Heart right ventricle (tissue), 16 donors: ENCODE measurements around the gene SUN3. TPM values are rescaled to one million over a fixed set of nuclear protein-coding genes. Genes with fewer than 3 reads are reported as not detected.
"Not testable (repeated sequence)": the region's sequence is repeated elsewhere in the genome, so short reads cannot be mapped to it uniquely, and the experiment has no call there.

Source experiments
- ATAC-seq, 8 donors: fragments of 200-7000 bp; cut with Tn5 transposase; one replicate each; pipeline ENCODE4 v1.9.1; 2020; ENCODE audit warnings: mild to moderate bottlenecking in 8 of 8, moderate library complexity in 8 of 8, moderate number of reproducible peaks in 1 of 8
- DNase-seq, 2 donors: peaks; one replicate each; pipeline ENCODE4 v3.0.0-alpha.2; 2020
- H3K27ac ChIP-seq, 10 donors: fragments of 200-600 bp; sonication (generic) in 2 of 10; one replicate each; pipeline versions ENCODE4 v1.5.0 to v1.8.0; 2020 to 2022; ENCODE audit warnings: mild to moderate bottlenecking in 3 of 10
- H3K27me3 ChIP-seq, 7 donors: fragments of 200-600 bp; one replicate each; pipeline ENCODE4 v1.8.0; 2021 to 2022; ENCODE audit warnings: mild to moderate bottlenecking in 2 of 7
- H3K36me3 ChIP-seq, 9 donors: fragments of 200-600 bp; sonication (generic) in 1 of 9; one replicate each; pipeline versions ENCODE4 v1.5.0 to v1.8.0; 2020 to 2022; ENCODE audit warnings: mild to moderate bottlenecking in 2 of 9
- H3K4me1 ChIP-seq, 9 donors: fragments of 200-600 bp; sonication (generic) in 1 of 9; one replicate each; pipeline versions ENCODE4 v1.5.0 to v1.8.0; 2020 to 2022; ENCODE audit warnings: mild to moderate bottlenecking in 4 of 9
- H3K4me3 ChIP-seq, 10 donors: fragments of 200-600 bp; sonication (generic) in 2 of 10; one replicate each; pipeline versions ENCODE4 v1.5.0 to v1.8.0; 2020 to 2022; ENCODE audit warnings: mild to moderate bottlenecking in 7 of 10, moderate library complexity in 2 of 10
- H3K9me3 ChIP-seq, 11 donors: fragments of 200-600 bp in 10 of 11; sonication (generic) in 2 of 11; one replicate each; pipeline versions ENCODE4 v1.5.0 to v1.8.0; 2013 to 2022; ENCODE audit warnings: mild to moderate bottlenecking in 2 of 11, control low read depth in 1 of 11, moderate library complexity in 1 of 11
- CTCF ChIP-seq, 9 donors: fragments of 200-600 bp; sonication (generic) in 2 of 9; IDR thresholded peaks; one replicate each; pipeline versions ENCODE4 v1.5.0 to v1.8.0; 2021 to 2022; ENCODE audit warnings: antibody characterized with exemption in 9 of 9, mild to moderate bottlenecking in 5 of 9, moderate library complexity in 1 of 9
- WGBS, 2 donors: extraction: QIAGEN DNeasy Blood & Tissue Kit; methylation state at CpG; one replicate each; pipeline ENCODE4 v1.1.7; 2013; ENCODE audit warnings: inconsistent platforms in 1 of 2; 5-methylcytosine and 5-hydroxymethylcytosine counted together
- intact Hi-C, 10 donors: fragments of 100-400 bp; cut with DNase I; formaldehyde crosslinking; loops; one replicate each; pipeline versions ENCODE4 v1.11.1 to v1.14.2; 2022
- polyA plus RNA-seq, 2 donors: library from polyadenylated mRNA; stranded (reverse); fragments of 200-250 nt; gene quantifications; one replicate each; pipeline ENCODE4 v1.2.3, GENCODE V29; 2013
- total RNA-seq, 10 donors: library from RNA; stranded (reverse); fragmentation: NEBNext Ultra II Directional in 3 of 10; extraction: Animal tissue kit (Norgen Biotek cat#: 25700) in 3 of 10; gene quantifications; one replicate each; pipeline versions ENCODE4 v1.2.1 to v1.2.4, GENCODE V29; 2021 to 2023
- donor health status: Arrhythmogenic right ventricular cardiomyopathy.
- donor health status: ischemic (EF 13 %, LVEDD 7.1; RV severe dilation, severe dysfunction).
- donor health status: healthy with polysubstance abuse.
- donor health status: DM: no; HTN: yes; CAD: no.
- donor health status: DM: no; HTN: no; CAD: no.
- donor health status: ischemic (EF 25% LVEDD 6.9; RV normal size, moderate dysfunction).
- donor health status: ischemic (EF 25% LVEDD 5.7; RV mildly dilated, moderate dysfunction).
- donor health status: healthy.
- donor health status: DM: yes; HTN: yes; CAD: no.
- donor health status: Ischemic cardiomyopathy.
- donor health status: ischemic (EF 35%, LVEDD 5.7; RV mildly dilated, moderate dysfunction).
- donor health status: nonischemic (EF 11% LVEDD 7.7; RV severe dilation, severe dysfunction).
- donor health status: DM: yes; HTN: yes; CAD: no.
- donor health status: PGD.
- donor health status: ischemic (EF 29% LVEDD 5.4; RV normal size, mild dysfunction).
- donor health status: nonischemic (EF 23%, LVEDD 6.1; RV moderate dilation, normal function).

SUN3 gene
- total and polyA plus RNA-seq, 12 donors: not detected

DNA sequence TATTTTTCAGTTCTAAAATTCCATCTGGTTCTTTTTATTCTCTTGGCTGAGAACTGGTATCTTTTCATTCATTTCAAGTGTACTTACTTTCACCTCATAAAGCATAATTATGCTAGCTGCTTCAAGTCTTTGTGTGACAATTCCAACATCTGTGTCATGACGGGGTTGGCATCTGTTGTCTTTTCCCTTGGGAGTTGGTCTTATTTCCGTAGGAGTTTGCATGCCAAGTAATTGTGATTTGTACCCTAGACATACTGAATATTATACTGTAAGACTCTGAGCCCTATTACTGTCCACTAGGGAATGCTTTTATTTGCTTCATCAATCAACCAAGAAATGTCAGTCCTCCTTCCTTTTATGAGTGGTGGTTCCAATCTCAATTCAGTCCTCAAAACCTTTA lies 24.9 kb downstream of the SUN3 start:
- WGBS, 2 donors: 47 to 53% methylated on average over 2 of the region's 2 CpGs
- no peak overlapping the region for H3K4me3 ChIP-seq
- intact Hi-C loops: no loop called here
- H3K27ac ChIP-seq: no peak overlapping the region
- no peaks in the 10 kb centered on the region for H3K4me1 ChIP-seq
- no peaks in the 10 kb centered on the region for H3K36me3 ChIP-seq
- no peak for TF ChIP-seq CTCF (IDR thresholded peaks at IDR 0.05)
- H3K9me3 ChIP-seq: peaks cover 0 to 5% (median 0%) of the 10 kb centered on the region in 11 donors
- DNase-seq (no peak), ATAC-seq (no peak)
- H3K27me3 ChIP-seq: peaks cover 0 to 4% (median 0%) of the 10 kb centered on the region in 7 donors

- H3K36me3 ChIP-seq, intact Hi-C loops, H3K4me1 ChIP-seq, H3K27ac ChIP-seq, DNase-seq, H3K4me3 ChIP-seq, H3K27me3 ChIP-seq, ATAC-seq, H3K9me3 ChIP-seq: not testable (repeated sequence)
- 66 to 73% methylated on average over 13 of the region's 13 CpGs for WGBS, 2 donors
These were observed 28.7 kb downstream of the SUN3 start for GRCh38 chr7:48000164-48000563.

DNA sequence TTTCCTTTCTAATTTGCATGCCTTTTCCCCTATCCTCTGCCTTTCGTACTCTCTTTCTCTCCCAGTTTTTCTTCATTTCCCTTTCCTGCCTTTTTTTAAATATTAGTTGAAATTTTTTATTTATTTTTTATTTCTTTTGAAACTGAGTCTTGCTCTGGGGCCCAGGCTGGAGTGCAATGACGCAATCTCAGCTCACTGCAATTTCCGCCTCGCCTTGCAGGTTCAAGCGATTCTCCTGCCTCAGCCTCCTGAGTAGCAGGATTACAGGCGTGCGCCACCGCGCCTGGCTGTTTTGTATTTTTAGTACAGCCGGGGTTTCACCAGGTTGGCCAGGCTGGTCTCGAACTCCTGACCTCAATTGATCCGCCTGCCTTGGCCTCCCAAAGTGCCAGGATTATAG lies 29.5 kb downstream of the SUN3 start:
- Histone ChIP-seq H3K4me1 (no peaks in the 10 kb centered on the region), H3K27me3 (no peaks in the 10 kb centered on the region), H3K9me3 (peaks cover 0 to 5% (median 0%) of the 10 kb centered on the region in 11 donors), H3K4me3 (no peak overlapping the region), H3K36me3 (no peaks in the 10 kb centered on the region), H3K27ac (no peak overlapping the region)
- ATAC-seq (no peak), DNase-seq (no peak)
- WGBS, 2 donors: 95 to 97% methylated on average over 12 of the region's 12 CpGs
- intact Hi-C loops: no loop called here
- TF ChIP-seq CTCF (IDR thresholded peaks at IDR 0.05): no peak

GRCh38 chr7:47992446-47992845 lies 36.5 kb downstream of the SUN3 start:
- peaks cover 0 to 13% (median 5%) of the 10 kb centered on the region in 9 donors for H3K4me1 ChIP-seq
- H3K27me3 ChIP-seq: no peaks in the 10 kb centered on the region
- H3K9me3 ChIP-seq: no peaks in the 10 kb centered on the region
- no peak for TF ChIP-seq CTCF (IDR thresholded peaks at IDR 0.05)
- intact Hi-C loops: loop anchor here in 8 of 10 donors (1.0 to 5.0 kb wide), 5 partner anchors 95 to 120 kb away; partner anchors contain the start of gene UPP1 (in 2 of the 8)
- H3K36me3 ChIP-seq: no peaks in the 10 kb centered on the region
- 80 to 86% methylated on average over 3 of the region's 3 CpGs for WGBS, 2 donors
- DNase-seq: no peak
- peak overlapping the region in 7 of 10 donors; percentile 52 to 68 (median 58) for H3K4me3 ChIP-seq
- peak overlapping the region in 8 of 10 donors; percentile 14 to 83 (median 52) for H3K27ac ChIP-seq
- ATAC-seq: no peak

- Histone ChIP-seq H3K4me3 (peak overlapping the region; percentile 26 to 68 (median 57)), H3K36me3 (no peaks in the 10 kb centered on the region), H3K4me1 (peaks cover 0 to 13% (median 5%) of the 10 kb centered on the region in 9 donors), H3K9me3 (no peaks in the 10 kb centered on the region), H3K27me3 (no peaks in the 10 kb centered on the region), H3K27ac (peak overlapping the region in 9 of 10 donors; percentile 14 to 83 (median 51))
- DNase-seq (peak; percentile 88), ATAC-seq (peak; percentile 99 to 100 (median 99))
- peak; percentile 43 to 98 (median 68) for TF ChIP-seq CTCF (IDR thresholded peaks at IDR 0.05)
- 2% methylated on average over 26 of the region's 26 CpGs for WGBS, 2 donors
- intact Hi-C loops: loop anchor here (1.0 to 5.0 kb wide), 6 partner anchors 95 to 120 kb away; partner anchors contain the start of gene UPP1 (in 2 of the 10)
These were observed 37.1 kb downstream of the SUN3 start for GRCh38 chr7:47991741-47992311.
